ENCODE data around the gene SELENOT.

SELENOT gene

GRCh38 chr3:150603153-150603979, at the start of gene SELENOT:
Gene SELENOT (plus strand): TSS chr3:150603321. CDS start chr3:150603363, 42 bp downstream.
- peak; percentile 96 for DNase-seq (ENCODE audit: low spot score)

- DNase-seq (ENCODE audit: low spot score): no peak
Measured at GRCh38 chr3:150555859-150556436, 47.2 kb upstream of the SELENOT start.

- no peak for DNase-seq (ENCODE audit: low spot score)
Measured at GRCh38 chr3:150556792-150557191, 46.3 kb upstream of the SELENOT start.

GRCh38 chr3:150557725-150558124, 45.4 kb upstream of the SELENOT start:
- DNase-seq (ENCODE audit: low spot score): no peak

GRCh38 chr3:150564243-150564642, 38.9 kb upstream of the SELENOT start:
- DNase-seq (ENCODE audit: low spot score): no peak

GRCh38 chr3:150567328-150567727, 35.8 kb upstream of the SELENOT start:
- DNase-seq (ENCODE audit: low spot score): no peak

- no peak for DNase-seq (ENCODE audit: low spot score)
Measured at GRCh38 chr3:150577855-150578254, 25.3 kb upstream of the SELENOT start.

GRCh38 chr3:150581174-150581573, 21.9 kb upstream of the SELENOT start:
- DNase-seq (ENCODE audit: low spot score): no peak

GRCh38 chr3:150582620-150583019, 20.5 kb upstream of the SELENOT start:
- DNase-seq (ENCODE audit: low spot score): no peak

- no peak for DNase-seq (ENCODE audit: low spot score)
Measured at GRCh38 chr3:150583028-150583427, 20.1 kb upstream of the SELENOT start.

GRCh38 chr3:150588027-150588830, 14.9 kb upstream of the SELENOT start:
- no peak for DNase-seq (ENCODE audit: low spot score)

GRCh38 chr3:150589759-150590158, 13.4 kb upstream of the SELENOT start:
- no peak for DNase-seq (ENCODE audit: low spot score)

- DNase-seq (ENCODE audit: low spot score): no peak
Measured at GRCh38 chr3:150594150-150594549, 9.0 kb upstream of the SELENOT start.

GRCh38 chr3:150597646-150598045, 5.5 kb upstream of the SELENOT start:
- DNase-seq (ENCODE audit: low spot score): no peak

- peak; percentile 89 for DNase-seq (ENCODE audit: low spot score)
Measured at GRCh38 chr3:150599611-150600297, 3.4 kb upstream of the SELENOT start.

- peak; percentile 56 for DNase-seq (ENCODE audit: low spot score)
Measured at GRCh38 chr3:150600647-150601530, 2.2 kb upstream of the SELENOT start.

- DNase-seq (ENCODE audit: low spot score): no peak
Measured at GRCh38 chr3:150602426-150603152, 532 bp upstream of the SELENOT start.

- DNase-seq (ENCODE audit: low spot score): no peak
Measured at GRCh38 chr3:150603980-150604319, 829 bp downstream of the SELENOT start.

GRCh38 chr3:150605998-150606641, 3.0 kb downstream of the SELENOT start:
- DNase-seq (ENCODE audit: low spot score): peak; percentile 30
